Non-pigmented ciliary epithelial cell (primary cell): Measurements from ENCODE around the gene AMMECR1.
A peak's percentile ranks its signal among the peaks of the same experiment; 100 is the strongest.

Source experiments
- DNase-seq: peaks from one replicate; pipeline ENCODE4 v3.0.0-alpha.2; 2010; ENCODE audit warnings: low read depth

The AMMECR1 gene

DNA sequence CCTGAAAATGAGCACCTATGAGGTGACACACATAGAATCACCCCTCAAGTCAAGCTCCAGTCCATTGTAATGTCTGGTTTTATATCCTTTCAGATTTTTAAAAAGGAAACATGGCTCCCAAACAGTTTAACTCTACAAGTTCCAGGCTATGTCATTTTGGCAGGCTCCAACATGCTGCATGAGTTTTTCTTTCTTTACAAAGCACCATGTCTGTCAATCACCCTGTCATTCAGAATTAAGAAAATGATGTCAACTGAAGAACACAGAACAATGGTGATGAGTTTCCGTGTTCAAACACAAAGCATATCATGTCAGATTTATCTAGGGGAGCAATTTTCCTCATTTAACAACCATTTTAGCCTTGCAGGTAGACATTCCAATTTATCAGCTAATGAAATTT, 106.5 kb downstream of the AMMECR1 start:
- no peak for DNase-seq

DNA sequence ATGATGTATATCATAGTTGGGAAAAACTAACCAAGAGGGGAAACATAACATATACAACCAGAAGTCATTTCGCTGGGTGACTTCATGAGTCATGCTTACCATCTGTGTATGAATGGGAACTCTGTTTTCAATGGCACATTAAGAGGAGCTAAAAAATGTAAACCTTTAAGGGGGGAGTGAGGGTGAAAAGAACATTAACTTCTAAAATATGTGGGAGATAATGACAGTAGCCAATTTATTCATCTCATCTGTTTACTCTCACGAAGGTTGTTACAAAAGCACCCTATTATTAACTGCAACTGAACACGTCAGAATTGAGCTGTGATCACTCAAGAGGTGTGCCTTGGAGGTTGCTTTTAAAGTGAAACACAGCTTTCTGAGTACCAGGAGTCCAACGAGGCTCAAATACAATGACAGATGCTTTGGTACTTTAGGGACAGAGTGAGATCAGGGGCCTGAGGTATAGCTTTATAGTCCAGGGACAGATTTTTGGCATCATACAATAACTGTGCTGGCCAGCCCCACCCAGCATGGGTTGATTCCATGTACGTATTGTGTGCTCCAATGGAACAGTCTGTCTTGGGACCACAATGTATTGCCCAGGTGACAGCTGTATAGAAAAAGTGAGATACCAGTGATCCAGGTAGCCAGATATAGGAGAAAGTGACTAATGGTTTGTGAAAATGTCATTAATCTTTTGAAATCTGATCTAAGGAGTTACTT, 107.3 kb downstream of the AMMECR1 start:
- peak; percentile 37 for DNase-seq

DNA sequence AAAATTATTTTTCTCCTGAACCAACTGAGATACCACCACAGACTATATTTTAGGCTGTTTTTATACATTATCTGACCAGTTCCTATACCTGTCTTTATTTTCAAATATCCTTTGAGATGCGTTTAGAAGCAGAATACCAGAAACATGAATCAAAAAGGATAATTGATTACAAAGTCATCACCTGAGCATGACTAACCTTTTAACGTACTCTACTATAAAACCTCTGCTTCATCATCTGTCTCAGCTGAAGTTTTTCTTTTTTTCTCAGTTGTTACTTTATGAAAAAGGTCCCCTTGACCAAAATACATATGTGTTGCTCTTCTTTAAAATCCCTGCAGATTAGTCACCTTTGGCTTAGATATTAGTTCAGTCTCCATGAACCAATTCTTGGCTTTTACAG, 109.8 kb downstream of the AMMECR1 start:
- no peak for DNase-seq

DNA sequence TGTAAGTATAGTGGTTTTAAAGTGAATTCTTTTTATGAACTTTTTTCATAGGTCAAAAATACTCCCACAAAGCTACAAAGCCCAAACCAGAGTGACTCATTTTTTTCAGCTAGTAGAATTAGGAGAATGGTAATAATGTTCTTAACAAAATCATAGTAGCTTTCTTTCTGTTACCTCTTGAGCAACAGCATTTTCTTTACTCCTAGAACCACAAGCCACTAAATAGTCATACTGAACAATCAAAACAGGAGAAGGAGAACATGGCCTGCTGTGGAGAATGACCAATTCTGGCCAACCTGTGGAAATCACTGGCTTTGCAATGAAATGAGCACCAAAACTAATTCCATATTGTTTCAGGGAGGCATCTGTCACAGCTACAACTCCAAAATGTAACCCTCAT, 112.9 kb downstream of the AMMECR1 start:
- peak; percentile 27 for DNase-seq

DNA sequence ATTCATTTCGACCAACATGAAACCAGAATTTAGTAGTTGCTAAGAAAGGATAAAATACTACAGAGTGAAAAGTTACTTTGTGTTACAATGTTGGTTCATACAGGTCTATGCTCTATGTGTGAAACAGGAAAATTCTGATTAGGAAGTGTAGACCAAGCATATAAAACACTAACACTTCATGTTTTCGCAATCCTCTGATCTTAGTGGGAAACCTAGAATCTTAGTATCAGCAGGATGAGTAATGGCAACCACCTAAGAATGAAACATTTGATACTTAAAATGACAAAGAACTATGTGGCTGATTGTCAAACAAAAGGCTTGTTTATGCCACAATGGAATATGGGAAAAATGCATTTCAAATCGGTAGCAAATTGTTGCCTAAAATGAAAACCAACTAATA, 116.1 kb downstream of the AMMECR1 start:
- no peak for DNase-seq

DNA sequence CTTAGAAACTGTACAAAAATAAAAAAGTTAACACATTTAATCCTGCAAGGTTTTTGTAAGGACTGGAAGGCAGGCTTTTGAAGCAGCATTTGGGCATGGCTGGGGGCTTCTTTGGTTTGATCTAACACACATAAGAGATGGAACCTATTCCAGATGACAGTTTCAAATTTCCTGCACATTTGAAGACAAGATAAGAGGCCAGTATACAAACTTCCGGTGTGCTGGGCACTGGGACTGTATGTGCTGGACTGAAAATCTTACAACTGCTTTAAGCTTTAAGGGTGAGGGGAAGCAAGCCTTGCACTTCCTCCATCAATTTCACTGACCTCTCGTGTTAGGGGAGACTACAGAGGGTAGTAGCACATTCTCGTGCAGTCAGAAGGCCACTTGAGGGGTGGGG, 122.9 kb downstream of the AMMECR1 start:
- no peak for DNase-seq

DNA sequence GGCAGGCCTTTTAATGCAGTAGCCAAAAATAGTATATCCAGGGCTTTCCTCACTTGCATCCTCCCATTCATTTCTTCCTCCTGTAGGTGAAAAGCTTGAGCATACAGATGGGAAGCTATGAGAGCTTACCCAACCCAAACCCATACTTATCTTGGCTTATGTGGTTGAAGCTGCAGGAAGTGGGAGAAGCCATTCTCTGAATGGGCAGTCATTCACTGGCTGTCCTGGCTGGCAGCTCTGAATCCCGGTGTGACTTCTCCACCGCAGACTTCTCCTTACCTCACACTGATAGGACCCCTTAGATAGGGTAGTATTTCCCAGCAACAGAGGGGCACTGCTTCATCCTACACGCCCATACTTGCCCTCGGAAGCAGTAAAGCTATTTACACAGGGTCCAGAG, 125.4 kb downstream of the AMMECR1 start:
- no peak for DNase-seq

DNA sequence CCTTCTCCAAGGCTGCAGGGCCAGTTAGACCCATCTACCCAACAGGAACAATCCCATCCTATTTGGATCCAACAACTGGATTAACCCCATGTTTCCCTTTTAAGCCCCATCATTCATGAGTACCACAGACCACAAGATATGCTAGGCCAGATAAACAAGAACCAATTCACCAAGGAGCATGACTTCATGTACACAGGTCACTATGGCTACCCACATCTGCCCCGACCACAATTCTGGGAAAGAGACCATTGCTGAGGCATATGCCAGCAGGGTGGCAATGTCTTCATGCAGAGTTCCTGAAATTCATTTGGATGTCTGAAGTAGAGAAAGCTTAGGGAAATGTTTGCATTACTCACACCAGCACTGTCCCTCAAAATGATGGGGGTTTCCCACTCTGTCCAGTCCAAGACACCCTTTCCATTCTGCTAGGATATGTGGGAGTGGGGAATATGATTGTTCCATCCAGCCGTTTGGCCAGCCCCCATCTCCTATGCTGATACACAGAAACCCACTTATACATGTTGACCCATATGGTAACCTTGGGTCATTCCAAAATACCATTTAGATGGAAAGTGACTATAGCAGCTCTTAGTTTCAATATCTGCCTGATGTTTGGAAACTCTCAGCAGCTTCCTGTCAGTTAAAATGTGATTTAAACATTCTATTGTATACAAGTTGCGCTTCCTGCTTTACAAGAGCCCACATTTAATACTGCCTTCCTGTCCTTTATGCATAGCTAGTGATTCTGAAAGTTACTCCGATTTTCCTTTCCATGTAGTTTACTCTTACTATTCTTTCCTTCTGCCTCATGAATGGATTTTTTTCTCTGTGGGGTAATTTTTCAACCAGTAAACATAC, 129.0 kb downstream of the AMMECR1 start:
- DNase-seq = no peak

DNA sequence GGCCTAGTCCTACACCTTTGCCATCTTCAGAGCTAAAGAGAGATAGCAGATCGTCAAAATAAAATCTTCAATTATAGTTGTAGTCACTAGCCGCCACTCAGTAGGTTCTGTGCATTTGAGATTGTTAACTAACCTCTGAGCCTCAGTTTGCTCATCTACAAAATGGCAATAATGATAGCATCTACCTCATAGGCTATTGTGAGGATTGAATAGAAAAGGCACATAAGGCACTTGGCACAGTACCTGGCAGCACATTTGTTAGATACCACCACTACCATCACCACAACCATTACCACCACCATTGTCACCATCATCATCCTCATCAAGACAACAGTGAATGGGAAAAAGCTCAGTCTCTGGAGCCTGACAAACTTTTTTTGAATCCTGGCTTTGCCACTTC, 134.6 kb downstream of the AMMECR1 start:
- DNase-seq = no peak

DNA sequence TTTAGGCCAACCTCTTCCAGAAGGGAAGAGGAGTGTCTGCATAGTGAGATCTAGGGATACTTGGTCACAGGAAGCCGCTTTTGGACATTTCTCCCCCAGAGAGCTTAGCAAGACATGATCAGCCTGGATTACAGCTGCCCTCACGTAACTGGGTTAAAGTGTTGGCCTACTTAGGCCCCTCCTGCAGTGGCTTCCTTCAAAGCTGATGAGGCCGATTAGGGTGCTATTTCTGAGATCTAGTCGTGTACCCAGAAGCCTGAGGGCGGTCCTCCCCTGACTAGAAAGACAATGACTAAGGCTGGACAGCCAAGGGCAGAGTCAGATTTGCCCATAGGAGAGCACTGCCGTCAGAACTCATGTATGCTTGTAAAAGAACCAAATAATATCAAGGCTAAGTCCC, 135.0 kb downstream of the AMMECR1 start:
- no peak for DNase-seq

DNA sequence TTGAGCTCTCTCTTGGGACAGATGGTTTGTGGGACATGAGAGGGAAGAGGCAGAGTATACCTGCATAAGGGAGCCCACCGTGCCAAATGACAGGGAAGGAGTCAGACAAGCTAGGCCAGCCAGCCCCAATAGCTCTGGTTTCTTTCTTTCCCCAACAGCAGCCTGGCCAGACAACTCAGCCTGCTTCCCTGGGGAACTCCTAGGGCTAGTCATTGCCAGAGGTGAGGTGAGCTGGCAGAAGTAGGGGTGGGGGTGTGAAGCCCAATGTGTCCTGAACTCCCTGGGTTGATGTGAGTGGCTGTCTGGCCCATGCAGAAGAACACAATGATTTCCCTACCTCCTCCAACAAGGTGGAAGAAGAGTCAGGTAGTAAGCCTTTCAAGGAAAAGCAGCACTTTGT, 135.5 kb downstream of the AMMECR1 start:
- DNase-seq = no peak

DNA sequence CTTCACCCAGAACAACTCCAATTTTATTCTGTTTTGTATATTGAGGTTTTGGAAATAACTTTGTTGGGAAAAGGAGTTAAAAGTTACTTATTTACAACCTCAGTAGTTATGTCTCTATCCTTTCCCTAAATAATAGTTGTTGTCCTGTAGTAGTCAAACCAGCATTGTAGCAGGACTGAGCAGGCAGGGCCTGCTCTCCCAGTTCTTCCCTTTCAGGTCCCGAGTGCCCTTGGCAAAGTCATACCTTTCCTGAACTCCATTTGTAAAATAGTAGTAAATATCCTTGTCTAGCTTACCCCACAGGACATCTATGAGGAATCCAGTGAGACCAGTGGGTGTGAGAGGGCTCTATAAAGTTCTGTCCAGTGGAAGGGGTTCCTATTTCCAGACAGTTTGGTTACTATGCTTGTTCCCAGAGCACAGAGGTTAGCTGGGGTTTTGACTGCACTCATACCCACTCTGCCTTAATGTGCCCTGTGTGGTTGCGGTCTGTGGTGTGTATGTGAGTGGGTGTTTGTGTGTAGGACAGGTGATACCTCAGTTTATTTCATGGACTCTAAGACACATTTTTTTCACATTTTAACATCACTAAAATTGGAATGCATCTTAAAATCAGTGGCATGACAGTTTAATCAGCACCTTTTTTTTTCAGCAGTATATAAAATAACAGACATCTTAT, 136.3 kb downstream of the AMMECR1 start:
- DNase-seq = no peak

DNA sequence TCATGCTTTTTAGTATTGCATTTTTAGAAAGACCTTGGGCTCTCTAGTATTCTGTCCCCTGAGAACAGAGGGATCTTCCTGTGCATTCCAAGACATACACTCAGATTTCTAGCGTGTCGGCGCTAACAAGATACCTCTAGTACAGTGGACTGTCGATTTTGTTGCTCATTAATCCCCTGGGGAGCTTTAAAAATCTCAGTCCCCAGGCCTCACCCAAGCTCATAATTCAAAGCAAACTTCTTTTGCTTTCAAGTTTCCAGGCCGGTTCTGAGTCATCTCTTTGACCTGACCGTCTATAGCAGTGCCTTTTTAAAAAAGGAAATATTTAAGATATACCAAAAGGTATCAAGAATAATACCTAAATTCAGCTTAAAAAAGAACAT, 137.0 kb downstream of the AMMECR1 start:
- no peak for DNase-seq

DNA sequence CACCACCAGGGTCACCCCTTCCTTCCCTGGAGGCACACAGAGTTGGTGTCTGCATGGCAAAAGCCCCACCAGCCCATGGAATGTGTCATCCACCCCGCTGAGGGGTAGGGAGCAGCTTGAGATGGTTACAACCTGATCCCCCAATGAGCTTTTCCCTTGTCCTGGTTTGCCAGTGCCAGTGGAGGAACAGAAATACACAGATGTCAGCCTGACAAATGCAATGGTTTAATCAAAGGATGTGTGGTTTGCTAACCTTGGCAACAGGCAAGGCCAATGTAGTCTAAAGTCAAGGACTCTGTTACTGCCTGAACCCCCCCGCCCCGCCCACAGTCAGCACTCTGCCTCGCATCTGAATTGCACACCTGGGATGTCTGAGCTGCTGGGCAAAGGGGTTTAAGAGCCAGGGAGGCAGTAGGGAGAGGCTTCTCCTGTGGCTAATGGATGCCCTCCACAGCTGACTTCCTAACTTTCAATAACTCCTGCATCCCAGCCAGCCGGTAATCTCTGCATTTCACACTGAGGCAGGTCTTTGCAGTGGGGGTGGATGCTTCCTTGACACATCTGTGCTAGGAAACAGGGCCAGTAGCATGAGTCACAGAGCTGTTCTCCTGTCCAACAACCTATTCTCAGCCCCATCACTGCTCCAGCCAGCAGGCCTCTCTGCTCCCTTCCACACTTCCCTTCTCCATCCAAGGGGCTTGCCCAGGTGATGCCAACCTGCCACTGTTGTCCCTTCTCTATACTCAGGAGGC, 137.5 kb downstream of the AMMECR1 start:
- DNase-seq = no peak

DNA sequence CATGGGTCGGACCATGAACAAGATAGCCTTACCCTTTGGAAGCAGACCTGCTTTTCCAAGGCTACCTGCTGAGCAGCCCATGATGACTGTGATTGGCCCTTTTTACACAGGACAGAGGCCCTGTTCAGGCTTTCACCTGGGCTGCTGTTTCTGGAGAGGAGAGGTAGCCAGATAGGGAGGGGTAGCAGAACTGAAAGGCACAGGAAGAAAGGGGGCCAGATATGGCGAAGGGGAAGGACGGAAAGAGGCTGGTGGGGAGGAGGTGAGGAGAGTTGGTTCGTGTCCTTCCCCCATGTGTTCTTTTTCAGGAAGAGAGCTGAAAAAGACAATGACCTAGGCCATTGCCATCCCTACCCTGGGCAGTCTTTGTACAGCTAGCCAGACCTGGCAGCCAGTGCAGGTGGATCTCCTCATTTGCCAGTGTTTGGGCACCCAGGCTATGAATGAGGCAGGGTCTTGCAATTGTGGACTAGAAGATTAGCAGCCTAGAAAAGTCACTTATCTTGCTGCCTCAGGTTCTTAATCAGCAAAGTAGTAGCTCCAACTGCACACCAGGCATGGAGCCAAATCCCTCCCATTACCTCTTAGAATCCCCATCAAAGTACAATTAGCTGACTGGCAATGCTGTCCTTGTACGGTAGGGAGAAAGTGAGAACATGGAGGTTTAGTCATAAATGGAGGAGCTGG, 139.6 kb downstream of the AMMECR1 start:
- no peak for DNase-seq

DNA sequence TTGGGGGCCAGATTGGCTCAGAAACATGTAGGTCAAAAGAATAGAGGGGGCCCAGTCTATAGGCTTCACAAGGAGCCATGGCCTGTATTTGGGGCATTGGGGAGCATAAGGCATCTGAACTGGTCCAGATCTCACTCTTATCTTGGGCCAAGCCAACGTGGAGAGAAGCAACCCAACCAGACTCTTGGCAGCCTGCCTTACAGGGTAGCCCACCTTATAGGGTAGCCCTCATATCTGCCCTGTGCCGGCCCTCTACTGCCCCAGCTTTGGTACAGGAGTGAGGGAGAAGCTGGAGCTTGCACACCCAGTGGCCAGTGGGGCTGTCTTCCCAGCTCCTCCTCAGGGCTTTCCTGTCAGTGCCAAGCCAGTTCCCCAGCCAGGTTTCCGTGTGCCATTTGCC, 142.2 kb downstream of the AMMECR1 start:
- DNase-seq = no peak

DNA sequence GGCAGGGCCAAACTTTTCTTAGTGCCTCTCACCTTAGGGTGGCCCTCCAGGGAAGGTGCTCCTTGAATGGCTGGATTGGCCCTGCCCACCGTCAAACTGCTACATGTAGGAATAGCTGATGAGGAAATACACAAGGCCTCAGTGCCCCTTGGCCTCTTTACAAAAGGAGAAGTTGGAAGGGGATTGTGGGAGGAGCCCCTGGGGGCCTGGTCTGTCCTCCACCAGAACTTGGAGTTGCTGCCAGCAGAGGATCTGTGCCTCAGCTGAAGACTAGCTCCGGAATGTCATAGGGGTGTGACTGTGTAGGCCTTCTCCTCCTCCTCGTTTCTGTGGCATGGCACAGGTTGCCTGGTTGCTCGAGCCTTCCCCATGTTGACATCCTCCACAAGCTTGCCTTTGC, 142.7 kb downstream of the AMMECR1 start:
- DNase-seq = no peak

DNA sequence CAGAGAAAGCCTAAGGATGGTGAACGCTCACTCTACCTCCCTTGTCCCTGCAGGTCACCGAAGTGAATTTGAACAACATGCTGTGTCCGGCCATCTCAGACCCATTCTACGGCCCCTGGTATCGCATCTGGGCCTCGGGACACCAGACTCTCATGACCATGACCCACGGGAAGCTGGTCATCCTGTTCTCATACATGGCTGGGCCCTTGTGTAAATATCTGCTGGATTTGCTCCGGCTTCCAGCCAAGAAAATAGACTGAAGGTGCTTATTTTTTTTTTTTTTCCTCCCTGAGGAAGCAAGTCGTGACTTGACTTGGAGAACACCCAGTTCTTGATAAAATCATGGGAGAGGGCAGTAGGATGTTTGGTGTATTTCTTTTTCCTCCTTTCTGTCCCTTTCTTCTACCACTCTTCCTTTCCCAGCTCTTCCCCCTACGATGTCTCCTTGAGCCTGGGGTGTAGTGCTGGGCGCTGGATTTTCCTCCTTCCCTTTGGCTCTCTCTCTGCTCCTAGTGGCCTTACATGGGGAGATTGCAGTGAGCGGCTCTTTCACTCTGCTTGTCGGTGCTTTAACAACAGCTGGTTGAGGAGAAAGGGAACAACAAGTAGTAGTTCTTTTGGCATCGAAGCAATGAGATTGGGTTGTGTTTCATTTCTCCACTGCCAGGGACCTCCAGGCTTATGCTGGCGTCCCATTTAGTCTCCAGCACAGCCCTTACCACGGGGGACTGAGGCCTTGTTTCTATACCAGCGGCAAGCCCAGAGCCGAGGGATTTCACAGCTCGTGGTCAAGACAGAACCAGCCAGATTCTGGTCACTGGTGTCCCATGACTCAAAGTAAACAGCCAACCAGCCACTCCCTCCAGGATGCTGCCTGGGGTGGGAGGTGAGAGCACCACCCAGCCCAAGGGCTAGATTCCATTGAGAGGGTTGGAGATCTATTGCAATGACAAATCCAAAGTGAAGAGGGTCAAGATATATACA, 144.4 kb downstream of the AMMECR1 start:
- DNase-seq = no peak

DNA sequence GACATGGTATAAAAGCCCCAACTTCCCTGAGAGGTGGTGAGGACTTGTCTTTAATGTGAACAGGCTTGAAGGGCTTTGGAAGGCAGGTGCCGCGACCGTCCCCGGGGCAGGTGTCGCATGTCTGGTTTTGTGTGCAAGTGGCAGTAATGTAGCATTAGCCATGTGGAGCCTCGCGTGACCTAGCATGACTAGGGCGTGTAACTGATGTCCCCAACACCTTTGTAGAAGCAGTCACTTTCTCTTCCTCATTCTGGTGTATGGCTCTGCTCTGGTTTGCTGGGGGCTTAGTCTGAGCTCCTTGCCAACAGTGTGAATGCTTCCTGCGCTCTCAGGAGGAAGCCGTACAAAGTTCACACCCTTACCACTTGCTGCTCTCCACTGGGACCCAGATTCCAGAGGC, 145.7 kb downstream of the AMMECR1 start:
- DNase-seq = no peak

DNA sequence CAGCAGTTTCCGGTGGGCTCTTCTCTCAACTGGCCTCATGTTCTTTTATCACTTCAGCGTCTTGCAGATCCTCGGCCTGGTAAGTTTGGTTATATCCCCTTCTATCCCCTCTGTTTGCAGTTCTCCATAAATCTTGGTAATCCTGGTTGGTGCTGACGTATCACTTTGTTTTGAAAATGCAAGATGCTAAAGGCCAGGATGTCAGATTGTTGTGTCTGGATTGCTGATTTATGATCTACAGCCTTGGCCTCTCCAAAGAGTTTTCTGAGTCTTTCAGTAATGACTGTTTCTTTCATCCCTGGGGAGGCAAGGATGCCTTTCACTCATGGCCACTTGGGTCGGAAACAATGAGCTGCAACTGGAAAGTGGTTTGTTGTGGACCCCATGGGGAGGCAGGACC, 146.4 kb downstream of the AMMECR1 start:
- no peak for DNase-seq

DNA sequence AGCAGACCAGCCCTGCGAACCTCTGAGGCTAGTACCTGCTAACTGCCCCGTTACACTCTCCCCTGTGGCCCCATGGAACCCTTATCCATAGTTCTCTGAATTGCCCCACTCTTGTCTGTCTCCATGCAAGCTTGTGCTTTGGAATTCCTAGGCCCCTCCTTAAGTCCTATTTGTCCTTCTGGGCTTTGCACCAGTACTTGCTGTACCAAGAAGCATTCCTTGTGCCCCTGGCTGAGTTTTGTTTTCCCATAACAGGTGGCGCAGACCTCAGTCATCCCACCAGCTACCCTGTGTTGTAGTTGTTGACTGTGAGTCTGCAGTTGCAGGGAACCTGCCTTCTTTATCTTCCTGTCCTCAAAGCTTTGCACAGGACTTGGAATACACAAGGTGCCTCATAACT, 147.9 kb downstream of the AMMECR1 start:
- no peak for DNase-seq
